HTERT RPE-1 (cell line): ENCODE data around the gene ZNRD2.
"Not testable (repeated sequence)": the region's sequence is repeated elsewhere in the genome, so short reads cannot be mapped to it uniquely, and the experiment has no call there.

Experiments used
- in situ Hi-C: fragments of 300-500 bp; cut with MboI; formaldehyde crosslinking; loops from 4 replicates; pipeline ENCODE4 v1.14.3; 2020; ENCODE audit warnings: low sequenced_read_pairs

Gene ZNRD2, protein sequence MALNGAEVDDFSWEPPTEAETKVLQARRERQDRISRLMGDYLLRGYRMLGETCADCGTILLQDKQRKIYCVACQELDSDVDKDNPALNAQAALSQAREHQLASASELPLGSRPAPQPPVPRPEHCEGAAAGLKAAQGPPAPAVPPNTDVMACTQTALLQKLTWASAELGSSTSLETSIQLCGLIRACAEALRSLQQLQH

DNA sequence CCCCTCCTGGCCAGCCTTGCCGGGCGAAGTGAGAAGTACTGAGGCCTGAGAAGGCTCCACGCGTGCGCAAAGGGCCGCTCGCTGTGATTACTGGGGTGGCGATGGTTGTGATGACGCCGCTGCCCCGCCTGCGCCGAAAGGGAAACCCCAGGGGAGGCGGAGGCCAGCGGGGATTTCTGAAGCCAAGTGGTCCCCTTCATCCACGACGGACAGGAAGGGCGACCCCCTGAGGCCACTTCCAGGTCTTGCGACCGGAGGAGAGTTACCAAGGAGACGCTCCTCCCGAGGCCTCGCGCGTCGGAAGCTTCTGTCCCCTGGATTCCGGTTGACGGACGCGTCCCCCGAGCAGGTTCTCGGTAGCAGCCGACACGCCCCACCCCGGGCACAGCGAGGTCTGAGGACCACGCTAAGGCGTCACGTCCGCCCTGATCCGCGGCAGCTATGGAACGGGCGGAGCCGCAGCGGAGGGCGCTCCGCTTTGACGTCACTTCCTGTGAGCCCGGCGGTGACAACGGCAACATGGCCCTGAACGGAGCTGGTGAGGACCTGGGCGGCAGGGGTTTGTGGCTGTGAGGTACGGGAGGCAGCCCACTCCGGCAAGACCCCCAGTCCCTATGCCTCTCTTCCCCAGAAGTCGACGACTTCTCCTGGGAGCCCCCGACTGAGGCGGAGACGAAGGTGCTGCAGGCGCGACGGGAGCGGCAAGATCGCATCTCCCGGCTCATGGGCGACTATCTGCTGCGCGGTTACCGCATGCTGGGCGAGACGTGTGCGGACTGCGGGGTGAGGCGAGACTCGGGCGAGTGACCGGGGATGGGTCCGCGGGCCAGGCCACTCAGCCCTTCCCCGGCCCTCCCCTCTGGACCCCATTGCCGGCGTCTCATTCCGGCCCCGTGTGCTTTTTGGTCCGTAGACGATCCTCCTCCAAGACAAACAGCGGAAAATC lies at the start of gene ZNRD2:
Gene ZNRD2, plus strand, starts transcription at position 505 of the 946 bp plus-strand sequence. Its CDS starts 15 bp downstream, at position 520.
- in situ Hi-C loops, result no loop called here

DNA sequence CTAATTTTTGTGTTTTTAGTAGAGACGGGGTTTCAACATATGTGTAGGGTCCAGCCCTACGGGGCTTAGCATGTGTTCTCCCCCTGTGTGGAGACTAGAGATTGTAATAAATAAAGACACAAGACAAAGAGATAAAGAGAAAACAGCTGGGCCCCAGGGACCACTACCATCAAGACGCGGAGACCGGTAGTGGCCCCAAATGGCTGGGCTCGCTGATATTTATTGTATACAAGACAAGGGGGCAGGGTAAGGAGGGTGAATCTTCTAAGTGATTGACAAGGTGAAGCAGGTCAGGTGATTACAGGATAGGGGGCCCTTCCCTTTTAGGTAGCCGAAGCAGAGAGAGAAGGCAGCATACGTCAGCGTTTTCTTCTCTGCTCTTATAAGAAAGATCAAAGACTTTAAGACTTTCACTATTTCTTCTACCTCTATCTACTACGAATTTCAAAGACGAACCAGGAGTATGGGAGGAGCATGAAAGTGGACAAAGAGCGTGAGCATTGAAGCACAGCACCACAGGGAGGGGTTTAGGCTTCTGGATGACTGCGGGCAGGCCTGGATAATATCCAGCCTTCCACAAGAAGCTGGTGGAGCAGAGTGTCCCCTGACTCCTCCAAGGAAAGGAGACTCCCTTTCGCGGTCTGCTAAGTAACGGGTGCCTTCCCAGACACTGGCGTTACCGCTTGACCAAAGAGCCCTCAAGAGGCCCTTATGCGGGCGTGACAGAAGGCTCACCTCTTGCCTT lies 48.3 kb upstream of the ZNRD2 start:
- in situ Hi-C loops, result not testable (repeated sequence)

DNA sequence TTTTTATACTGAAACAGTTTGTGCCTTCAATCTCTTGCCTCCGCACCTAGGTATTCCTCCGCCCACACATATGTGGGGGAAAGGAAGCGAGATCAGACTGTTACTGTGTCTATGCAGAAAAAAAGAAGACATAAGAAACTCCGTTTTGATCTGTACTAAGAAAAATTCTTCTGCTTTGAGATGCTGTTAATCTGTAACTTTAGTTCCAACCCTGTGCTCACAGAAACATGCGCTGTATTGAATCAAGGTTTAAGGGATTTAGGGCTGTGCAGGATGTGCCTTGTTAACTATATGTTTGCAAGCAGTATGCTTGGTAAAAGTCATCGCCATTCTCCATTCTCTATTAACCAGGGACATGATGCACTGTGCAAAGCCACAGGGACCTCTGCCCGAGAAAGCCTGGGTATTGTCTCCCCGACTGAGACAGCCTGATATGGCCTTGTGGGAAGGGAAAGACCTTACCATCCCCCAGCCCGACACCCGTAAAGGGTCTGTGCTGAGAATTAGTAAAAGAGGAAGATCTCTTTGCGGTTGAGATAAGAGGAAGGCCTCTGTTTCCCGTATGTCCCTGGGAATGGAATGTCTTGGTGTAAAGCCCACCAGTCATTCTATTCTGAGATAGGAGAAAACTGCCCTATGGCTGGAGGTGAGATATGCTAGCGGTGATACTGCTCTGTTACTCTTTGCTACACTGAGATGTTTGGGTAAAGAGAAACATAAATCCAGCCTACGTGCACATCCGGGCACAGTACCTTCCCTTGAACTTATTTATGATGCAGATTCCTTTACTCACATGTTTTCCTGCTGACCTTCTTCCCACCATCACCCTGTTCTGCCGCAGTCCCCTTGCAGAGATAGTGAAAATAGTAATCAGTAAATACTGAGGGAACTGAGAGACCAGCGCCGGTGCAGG lies 47.3 kb upstream of the ZNRD2 start:
- in situ Hi-C loops, result not testable (repeated sequence)

DNA sequence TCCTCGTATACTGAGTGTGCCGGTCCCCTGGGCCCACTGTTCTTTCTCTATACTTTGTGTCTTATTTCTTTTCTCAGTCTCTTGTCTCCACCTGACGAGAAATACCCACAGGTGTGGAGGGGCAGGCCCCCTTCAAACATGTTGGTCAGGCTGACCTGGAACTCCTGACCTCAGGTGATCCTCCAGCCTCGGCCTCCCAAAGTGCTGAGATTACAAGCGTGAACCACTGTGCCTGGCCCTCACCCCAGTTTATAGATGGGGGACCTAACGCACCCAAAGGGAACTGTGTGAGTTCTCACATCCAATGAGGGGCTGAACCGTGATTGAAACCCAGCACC lies 46.7 kb upstream of the ZNRD2 start:
- in situ Hi-C loops, result not testable (repeated sequence)

DNA sequence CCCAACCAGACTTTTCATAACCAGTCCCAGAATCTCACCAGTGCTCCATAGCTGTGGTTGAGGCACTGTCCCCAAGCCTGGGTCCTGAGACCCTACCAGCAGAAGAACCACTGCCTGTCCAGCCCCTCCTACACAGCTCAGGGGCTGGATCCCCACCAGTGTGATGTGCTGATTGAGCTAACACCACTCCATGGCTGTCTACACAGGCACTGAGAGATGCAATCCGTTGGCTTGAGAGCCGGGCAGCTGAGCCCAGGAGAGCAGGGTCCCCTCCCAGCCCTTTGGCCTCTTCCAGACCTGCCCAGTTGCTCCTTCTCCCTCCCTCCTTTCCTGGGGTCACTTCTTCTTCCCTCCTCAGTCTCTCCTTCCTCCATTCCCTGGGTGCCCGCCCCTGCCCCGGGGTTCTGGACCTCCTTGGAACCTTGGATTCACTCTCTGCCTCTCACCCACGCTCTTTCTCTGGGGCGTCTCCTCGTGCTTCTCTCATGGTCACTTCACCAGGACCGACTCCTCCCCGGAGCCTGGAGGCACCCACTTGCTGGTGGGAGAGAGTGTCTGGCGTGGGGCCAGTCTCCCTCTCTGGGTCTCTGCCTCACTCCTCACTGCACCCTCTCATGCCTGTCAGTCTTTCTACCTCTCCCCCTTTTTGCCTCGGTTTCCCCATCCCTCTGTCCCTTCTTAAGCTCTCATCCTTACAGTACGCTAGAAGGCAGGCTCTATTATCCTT lies 46.1 kb upstream of the ZNRD2 start:
- in situ Hi-C loops, result no loop called here

DNA sequence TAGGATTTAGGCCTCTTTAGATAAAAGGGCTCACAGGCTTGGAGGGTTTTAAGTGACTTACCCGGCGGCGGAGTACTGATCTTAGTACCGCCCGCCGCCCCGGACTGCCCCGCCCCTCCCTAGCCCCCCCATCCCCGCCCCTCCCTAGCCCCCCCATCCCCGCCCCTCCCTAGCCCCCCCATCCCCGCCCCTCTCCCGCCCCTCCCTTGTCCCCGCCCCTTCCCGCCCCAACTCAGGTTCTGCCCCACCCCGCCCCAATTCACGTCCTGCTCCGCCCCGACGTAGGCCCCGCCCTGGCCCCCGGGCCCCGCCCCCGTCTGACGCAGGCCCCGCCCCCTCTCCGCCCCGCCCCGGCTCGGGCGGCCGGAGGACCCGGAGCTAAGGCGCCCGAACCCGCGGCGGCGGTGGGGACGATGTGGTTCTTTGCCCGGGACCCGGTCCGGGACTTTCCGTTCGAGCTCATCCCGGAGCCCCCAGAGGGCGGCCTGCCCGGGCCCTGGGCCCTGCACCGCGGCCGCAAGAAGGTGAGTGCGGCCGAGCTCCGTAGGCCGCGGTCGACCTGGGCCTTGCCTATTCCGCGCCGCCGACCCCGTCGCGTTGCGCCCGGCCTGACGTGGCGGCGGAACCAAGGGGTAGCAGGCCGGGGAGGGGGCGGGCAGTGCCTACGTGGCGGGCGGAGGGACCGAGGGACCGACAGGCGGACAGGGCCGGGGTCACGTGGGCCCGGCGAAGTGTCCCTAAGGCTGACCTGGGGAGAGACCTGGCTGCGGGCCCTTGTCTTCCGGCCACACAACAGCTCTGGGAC lies 45.3 kb upstream of the ZNRD2 start, which contains the start of gene SCYL1:
Gene SCYL1, plus strand, starts transcription at position 343 of the 805 bp plus-strand sequence. Its CDS starts 71 bp downstream, at position 414.
- in situ Hi-C loops, result no loop called here

DNA sequence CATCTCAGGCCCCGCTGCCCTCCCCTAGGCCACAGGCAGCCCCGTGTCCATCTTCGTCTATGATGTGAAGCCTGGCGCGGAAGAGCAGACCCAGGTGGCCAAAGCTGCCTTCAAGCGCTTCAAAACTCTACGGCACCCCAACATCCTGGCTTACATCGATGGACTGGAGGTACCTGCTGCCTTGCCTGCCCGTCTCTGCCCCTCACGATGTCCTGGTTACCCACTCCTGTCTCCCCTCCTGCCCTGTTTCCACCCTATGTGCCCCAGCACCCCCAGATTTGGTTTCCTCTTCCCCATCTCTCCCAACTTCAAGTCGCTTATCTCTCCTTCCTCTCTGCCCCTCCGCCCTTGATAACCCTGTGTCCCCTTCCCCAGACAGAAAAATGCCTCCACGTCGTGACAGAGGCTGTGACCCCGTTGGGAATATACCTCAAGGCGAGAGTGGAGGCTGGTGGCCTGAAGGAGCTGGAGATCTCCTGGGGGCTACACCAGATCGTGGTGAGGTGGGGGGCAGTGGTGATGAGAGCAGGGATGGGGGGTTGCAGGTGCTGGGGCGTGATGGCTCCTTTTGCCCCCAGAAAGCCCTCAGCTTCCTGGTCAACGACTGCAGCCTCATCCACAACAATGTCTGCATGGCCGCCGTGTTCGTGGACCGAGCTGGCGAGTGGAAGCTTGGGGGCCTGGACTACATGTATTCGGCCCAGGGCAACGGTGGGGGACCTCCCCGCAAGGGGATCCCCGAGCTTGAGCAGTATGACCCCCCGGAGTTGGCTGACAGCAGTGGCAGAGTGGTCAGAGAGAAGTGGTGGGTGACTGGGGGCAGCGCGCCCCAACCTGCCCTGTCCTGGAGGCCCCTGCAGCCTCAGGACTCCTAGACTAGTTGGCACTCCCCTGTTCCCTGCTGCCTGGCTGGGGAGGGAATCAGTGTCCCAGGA lies 44.5 kb upstream of the ZNRD2 start:
- in situ Hi-C loops, result no loop called here

DNA sequence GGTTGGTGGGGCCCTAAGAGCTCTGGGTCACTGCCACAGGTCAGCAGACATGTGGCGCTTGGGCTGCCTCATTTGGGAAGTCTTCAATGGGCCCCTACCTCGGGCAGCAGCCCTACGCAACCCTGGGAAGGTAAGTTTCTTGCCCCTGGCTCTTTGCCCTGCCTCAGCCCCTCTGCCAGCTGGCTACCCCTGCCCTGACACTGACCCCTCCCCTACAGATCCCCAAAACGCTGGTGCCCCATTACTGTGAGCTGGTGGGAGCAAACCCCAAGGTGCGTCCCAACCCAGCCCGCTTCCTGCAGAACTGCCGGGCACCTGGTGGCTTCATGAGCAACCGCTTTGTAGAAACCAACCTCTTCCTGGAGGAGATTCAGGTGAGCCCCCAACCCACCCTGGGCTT lies 43.5 kb upstream of the ZNRD2 start:
- in situ Hi-C loops, result no loop called here

DNA sequence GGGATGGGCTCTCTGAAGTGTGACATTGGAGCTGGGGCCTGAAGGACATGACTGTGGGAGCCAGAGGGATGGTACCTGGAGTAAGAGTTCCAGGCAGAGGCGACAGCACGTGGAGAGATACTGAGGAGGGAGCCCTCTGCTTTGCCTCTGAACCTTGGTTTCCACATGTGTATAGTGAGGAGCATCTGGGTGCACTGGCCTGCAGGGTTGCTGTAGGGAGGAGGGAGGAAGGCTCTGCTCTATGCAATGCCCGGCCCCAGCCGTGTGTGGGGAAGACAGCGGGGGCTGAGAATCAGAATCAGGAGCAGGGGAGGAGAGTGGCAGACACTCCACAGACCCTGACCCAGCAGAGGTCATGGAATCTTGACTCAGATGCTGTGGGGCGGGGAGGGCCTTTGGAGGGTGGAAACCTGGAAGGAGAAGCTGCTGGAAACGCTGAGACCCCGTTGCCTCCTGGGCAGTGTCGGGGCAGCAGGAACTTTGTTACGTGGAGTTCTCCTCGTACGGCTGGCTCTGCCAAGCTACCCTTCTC lies 41.4 kb upstream of the ZNRD2 start:
- in situ Hi-C loops, result no loop called here

DNA sequence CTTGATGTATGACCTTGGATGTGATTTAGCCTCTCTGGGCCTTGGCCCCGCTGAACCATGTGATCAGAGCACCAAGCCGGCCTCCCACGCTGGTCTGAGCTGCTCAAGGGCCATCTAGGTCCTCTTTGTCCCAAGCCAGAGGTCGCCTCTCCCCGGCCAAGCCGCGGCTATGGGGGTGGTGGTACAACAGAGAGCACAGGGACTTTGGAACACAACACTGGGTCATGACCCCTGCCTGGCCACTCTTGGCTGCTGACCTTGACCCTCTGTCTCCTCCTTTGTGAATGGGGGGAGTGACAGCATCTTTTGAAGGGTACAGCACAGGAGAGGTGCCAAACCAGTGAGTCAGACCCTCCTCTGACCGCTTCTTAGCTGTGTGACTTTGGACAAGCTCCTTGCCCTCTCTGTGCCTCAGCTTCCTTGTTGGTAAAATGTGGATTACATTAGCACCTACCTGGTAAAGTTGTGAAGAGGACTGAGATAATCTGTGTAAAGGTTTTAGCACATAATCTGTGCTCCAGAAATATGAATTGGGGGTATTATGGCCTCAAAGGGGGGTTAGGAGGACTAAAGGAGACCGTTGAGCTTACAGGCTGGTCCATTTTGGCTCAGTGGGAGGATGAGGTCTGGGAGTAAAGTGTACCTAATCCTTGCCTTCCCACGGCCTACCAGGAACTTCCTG lies 40.7 kb upstream of the ZNRD2 start:
- in situ Hi-C loops, result no loop called here

DNA sequence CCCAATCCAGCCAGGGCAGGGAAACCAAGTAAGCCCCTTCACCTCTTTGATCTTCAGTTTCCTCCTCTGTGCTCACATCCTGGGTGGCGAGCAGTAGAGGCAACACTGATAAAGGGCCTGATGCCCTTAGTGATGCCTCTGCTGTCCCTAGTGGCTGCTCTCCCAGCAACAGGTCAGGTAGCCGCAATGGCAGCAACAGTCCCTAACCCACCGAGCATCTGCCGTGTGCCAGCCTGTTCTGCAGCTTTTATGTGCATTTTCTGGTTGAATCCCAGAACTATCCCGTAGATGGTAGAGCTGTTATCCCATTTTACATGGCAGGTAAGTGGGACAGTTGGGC lies 40.1 kb upstream of the ZNRD2 start:
- in situ Hi-C loops, result no loop called here

DNA sequence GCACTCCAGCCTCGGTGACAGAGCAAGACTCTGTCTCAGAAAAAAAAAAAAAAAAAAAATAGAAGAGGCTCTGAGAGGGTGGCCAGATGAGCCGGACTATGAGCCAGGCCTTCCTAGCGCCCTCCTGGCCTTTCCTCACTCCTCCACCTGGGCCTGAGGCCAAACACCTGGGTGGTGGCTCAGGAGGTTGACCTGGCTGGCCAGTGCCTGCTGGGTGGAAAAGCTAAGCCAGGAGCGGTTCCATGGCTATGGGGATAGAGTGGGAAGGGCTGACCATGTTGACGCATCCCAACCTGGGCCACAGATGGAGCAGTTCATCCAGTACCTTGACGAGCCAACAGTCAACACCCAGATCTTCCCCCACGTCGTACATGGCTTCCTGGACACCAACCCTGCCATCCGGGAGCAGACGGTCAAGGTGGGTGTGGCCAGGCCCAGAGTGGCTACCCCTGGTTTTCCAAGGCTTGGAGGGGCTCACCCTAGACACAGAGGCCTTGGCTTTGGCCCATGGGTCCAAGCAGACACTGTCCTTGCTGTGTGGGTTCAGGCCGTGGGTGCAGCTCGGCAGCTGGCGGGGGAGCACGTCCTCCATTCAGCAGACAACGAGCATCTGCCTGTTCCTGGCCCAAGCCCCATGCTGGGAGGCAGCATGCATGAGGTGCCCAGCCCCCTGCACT lies 37.8 kb upstream of the ZNRD2 start:
- in situ Hi-C loops, result no loop called here

DNA sequence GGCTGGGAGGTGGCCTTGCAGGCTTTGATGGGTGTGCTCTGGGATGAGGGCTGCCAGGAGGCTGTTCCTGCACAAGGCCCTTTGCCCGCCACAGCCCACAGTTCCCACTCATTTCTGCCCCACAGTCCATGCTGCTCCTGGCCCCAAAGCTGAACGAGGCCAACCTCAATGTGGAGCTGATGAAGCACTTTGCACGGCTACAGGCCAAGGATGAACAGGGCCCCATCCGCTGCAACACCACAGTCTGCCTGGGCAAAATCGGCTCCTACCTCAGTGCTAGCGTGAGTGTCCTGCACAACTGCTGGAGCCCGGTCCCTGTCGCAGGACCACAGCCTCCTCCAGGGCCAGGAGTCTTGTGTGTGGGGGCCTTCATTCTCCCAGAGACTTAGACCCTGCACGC lies 35.2 kb upstream of the ZNRD2 start:
- in situ Hi-C loops, result no loop called here

DNA sequence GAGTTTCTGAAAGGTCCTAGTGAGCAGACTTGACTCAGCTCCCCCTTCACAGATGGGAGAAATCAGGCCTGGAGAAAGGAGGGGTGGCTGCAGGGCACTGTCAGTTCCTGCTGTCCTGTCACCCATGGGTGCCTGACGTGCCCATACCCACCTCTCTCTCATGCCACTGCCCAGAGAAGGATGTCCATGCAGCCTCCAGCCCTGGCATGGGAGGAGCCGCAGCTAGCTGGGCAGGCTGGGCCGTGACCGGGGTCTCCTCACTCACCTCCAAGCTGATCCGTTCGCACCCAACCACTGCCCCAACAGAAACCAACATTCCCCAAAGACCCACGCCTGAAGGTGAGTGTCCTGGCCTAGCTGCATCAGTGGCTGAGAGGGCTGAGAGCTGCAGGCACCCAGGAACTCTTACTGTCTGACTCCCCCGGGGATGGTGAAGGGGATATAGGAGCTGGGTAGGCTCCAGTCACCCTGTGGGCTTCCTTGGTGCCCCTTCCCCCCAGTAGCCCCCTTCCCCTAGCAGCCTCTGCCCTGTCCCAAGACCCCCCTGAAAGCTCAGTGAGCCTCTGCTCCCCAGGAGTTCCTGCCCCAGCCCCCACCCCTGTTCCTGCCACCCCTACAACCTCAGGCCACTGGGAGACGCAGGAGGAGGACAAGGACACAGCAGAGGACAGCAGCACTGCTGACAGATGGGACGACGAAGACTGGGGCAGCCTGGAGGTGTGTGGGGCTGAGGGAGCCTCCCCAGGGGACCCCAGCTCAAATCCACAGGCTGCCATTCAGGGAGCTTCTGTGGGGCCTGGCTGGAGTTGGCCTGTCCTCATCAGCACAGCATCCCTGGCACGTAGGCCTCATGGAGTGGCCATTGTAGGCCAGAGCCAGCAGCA lies 33.6 kb upstream of the ZNRD2 start:
- in situ Hi-C loops, result no loop called here

DNA sequence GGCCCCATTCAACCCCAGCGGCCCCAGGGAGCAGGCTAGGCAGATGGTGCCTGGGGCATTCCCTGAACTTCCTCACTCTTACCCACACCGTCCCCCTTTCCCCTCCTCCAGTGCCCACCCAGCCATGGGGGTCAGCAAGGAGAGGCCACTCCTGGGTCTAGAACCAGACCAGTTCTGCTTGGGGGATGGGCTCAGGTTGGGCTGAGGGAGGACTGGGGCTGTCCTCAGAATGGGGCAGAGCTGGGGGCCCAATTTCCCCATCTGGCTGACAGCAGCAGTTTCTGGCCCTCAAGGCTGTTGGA lies 33.0 kb upstream of the ZNRD2 start:
- in situ Hi-C loops, result no loop called here
